Measurements from ENCODE around the gene GLE1.
"Not testable (repeated sequence)": the region's sequence is repeated elsewhere in the genome, so short reads cannot be mapped to it uniquely, and the experiment has no call there.

GLE1 gene

DNA sequence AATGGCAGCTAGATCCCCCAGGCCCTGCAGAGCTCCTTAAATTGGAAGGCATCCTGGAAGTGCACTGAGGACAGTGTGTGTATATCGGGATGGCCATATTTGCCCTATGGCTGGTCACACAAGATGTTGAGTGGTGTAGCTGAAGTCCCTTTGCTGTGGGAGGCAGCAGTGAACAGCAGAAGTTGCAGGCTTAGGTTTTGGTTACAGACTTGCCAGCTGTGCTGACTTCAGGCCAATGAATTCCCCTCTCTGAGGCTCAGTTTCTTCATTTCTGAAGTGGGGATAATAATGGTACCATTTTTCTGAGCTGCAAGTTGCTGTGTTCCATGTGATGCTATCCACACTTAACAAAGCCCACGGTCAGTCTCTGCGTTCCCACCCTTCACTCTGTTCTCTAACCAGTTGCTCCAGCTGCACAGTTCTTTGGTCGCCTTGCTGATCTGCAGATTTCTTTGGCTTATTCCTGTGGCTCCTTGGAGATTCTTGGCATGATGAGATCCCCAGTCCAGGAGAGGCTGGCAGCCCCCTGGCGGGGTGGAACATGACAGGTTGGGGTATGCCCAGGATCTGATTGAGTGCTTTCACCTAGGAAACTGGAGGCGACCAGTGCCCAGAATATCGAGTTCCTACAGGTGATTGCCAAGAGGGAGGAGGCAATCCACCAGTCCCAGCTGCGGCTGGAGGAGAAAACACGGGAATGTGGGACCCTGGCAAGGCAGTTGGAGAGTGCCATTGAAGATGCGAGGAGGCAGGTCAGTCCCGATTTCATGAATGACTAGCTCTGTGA lies 6.5 kb upstream of the GLE1 start:
- DNase-seq = no peak

DNA sequence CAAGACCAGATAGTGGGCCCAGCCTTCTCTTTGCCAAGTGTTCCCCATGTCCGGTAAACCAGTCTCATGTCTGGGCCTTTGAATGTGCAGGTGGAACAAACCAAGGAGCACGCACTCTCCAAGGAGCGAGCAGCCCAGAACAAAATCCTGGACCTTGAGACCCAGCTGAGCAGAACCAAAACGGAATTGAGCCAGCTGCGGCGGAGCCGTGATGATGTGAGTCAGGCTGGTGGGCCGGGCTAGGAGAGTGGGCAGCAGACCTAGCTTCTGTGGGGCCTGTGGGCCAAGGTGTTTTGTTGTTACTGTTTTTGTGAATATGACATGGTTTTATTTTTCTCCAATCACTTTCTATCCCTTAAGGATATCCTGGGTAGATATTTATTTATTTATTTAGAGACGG lies 5.6 kb upstream of the GLE1 start:
- DNase-seq = no peak

DNA sequence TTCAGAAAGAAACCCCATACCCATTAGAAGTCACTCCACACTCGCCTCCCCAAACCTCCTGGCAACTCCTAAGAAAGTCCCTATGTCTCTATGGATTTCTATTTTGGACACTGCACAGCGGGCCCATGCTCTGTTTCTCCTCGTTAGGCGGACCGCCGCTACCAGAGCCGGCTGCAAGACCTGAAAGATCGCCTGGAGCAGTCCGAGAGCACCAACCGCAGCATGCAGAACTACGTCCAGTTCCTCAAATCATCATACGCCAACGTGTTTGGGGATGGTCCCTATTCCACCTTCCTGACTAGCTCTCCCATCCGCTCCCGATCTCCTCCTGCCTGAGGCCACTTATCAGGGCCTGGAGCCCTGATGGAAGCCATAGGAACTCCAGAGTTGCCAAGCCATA lies 4.6 kb upstream of the GLE1 start:
- no peak for DNase-seq

DNA sequence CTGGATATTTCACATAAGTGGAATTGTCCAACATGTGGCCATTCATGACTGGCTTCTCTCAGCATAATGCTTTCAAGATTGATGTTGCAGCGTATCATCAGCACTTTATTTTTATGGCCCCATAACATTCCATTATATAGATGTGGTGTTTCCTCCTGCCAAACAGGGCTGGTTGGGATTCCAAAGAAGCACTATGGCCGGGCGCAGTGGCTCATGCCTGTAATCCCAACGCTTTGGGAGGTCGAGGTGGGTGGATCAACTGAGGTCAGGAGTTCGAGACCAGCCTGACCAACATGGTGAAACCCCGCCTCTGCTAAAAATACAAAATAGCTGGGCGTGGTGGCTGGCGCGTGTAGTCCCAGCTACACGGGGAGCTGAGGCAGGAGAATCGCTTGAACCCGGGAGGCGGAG lies 1.1 kb upstream of the GLE1 start:
- not testable (repeated sequence) for DNase-seq

DNA sequence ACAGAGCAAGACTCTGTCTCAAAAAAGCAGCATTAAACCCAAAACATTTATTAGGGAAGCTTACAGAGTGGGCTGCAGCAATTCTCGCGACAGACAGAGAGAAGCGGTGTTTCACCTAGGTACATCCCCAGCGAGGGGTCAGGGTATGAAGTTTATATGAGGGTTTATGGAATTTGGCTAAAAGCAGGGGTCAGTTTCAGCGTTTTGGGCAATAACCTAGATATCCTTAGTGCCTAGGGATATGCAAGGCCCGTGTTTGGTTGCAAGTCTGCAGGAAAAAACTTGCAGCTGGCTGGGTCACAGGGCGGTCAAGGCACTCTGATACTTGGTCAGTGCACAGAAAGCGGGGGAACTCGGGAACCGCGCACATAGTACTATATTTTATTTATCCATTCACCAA lies 649 bp upstream of the GLE1 start:
- DNase-seq = no peak

DNA sequence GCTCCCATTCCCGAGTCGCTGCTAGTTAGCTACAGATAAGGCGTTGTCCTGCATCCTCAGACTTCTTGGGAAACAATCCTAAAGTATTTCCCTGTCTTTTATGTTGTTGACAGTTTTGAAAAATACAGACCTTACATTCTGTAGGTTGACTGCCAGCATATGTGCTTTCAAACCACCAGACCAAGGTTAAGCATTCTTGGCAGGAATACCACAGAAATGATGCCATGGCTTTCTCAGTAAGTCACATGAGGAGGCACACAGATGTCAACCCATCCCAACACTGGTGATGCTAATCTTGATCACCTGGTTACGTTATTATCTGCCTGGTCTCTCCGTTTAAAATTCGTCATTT lies 871 bp downstream of the GLE1 start:
- no peak for DNase-seq

DNA sequence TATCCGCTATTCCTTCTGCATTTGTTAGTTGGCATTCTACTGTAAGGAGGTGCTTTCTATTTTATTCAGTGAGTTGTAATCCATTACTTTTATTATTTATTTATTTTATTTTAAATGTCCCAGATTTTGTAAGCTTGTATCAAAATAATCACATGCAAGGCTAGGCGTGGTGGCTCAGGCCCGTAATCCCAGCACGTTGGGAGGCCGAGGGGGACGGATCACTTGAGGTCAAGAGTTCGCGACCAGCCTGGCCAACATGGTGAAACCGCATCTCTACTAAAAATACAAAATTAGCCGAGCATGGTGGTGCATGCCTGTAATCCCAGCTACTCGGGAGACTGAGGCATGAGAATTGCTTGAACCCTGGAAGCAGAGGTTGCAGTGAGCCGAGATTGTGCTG lies 1.4 kb downstream of the GLE1 start:
- not testable (repeated sequence) for DNase-seq

DNA sequence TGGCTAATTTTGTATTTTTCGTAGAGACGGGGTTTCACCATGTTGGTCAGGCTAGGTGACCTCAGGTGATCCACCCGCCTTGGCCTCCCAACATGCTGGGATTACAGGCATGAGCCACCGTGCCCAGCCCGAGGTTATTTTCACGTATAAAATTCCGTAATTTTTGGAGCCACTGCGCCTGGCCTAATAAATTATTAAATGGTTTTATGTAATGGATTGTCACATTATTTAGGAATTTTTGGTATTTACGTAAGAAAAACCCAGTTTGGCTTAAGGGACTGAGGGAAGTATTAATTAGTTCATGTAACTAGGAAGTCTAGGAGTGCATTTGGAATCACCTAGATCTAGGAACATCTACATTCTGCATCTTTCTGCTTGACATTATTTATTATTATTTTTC lies 8.3 kb downstream of the GLE1 start:
- no peak for DNase-seq

DNA sequence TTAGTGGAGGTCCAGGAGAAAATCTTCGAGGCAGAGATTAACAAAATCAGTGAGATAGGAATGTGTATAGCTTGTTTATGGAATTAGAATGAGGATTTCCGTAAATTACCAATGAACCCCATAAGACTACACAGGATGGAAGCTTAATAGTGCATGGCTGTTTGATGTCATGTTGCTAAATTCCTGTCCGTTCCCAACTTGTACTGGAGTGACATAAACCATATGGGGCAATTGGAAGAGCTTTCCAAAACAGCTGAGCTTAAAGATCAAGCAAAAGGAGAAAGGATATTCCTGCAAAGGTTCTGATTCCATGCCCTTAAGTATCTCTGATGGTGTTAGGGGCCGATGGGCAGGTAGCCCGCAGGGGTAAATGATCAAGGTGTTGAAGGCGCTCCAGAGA lies 17.4 kb downstream of the GLE1 start:
- no peak for DNase-seq

DNA sequence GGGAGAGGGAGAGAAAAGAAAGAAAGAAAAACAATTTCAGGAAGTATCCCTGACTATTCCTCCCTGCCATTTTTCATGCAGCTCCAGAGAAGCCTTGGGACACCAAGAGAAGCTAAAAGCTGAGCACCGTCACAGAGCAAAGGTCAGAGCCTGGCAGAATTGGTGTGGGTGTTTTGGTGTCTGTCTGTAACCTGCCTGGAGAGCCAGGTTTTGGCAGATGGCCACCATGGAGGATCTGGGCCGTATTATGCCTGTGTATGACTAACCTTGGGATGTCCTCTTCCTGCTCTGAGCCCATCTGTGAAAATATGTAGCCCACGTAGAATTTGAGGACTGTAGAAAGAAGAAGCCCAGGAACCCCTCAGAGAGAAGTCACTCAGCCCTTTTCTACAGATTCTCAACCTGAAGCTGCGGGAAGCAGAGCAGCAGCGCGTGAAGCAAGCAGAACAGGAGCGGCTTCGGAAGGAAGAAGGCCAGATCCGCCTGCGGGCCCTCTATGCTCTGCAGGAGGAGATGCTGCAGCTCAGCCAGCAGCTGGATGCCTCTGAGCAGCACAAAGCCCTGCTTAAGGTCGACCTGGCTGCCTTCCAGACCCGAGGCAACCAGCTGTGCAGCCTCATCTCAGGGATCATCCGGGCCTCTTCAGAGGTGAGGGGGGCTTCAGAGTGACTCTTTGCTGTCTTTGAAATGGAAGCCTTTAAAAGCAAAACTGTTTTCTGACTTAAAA lies 18.8 kb downstream of the GLE1 start:
- DNase-seq = no peak

DNA sequence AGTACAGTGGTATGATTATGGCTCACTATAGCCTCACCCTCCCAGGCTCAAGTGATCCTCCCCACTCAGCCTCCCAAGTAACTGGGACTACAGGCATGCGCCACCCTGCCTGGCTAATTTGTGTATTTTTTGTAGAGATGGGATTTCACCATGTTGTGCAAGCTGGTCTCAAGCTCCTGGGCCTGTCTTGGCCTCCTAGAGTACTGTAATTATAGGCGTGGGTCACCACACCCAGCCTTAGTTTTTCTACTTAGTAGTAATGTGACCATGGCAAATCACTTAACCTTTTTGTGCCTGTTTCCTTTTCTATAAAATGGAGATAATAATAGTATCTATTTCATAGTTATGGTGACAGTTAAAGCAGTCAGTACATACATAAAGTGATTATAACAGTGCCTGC lies 22.2 kb downstream of the GLE1 start:
- DNase-seq = no peak

DNA sequence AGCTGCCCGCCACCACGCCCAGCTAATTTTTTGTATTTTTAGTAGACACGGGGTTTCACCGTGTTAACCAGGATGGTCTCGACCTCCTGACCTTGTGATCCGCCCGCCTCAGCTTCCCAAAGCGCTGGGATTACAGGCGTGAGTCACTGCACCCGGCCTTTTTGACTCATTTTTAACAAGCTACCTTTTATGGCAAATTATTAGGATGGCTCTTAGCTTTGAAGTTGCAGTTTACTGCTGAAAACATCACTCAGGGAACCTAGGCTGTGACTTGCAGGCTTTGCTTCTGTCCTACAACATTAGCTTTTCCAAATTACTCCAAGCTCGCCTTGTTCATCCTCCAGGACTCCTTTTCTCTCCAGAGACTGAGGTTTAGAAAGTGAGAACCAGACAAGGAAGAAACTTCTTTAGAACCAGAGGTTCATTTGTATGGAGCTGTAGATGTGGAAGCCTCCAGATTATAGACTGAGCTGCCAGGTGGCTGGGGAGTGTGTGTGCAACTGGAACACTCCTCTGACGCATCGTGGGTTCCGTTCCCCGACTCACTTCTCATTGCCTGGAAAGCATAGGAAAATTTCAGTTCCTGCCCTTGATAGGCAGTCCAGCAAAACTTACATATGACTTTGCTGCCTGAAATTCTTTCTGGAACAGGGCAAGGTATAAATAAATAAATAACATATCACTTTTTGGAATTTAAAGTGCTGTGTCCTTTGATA lies 24.1 kb downstream of the GLE1 start:
- no peak for DNase-seq

DNA sequence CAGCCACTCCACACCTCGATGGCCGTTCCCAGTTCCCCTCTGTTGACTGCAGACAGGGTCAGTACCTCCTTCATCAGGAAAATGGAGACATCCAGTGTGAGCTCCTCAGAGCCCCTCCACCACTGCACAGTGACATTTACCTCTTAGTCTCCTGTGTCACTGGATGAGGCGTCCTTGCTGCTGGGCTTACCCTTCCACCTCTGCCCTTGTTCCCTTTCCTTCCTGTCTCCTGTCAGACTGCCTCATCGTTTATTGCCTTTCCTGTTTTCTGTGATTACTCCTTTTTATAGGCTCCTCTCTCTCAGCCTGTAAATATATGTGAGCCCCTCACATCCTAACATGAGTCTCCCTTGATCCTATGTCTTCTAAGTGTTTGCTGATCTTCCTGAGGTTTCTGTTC lies 24.7 kb downstream of the GLE1 start:
- DNase-seq = no peak

DNA sequence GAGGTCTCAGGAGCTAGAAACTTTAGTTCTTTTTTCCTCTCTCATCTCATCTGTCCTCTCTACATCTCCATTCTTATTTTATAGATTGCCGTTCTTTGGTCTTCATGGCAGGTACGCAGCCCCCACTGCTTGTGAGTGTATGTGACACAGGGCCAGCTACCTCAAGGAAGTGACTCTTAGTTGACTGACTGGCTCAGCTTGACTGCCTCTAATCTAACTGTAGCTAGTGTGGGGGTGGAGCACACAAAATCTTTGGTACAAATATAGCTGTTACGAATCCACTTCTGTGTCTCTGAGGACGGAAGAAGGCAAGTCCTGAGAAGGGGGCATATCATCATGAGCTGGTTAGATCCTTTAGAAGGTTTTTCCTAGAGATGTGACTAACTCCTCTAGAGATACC lies 28.1 kb downstream of the GLE1 start:
- DNase-seq = no peak

DNA sequence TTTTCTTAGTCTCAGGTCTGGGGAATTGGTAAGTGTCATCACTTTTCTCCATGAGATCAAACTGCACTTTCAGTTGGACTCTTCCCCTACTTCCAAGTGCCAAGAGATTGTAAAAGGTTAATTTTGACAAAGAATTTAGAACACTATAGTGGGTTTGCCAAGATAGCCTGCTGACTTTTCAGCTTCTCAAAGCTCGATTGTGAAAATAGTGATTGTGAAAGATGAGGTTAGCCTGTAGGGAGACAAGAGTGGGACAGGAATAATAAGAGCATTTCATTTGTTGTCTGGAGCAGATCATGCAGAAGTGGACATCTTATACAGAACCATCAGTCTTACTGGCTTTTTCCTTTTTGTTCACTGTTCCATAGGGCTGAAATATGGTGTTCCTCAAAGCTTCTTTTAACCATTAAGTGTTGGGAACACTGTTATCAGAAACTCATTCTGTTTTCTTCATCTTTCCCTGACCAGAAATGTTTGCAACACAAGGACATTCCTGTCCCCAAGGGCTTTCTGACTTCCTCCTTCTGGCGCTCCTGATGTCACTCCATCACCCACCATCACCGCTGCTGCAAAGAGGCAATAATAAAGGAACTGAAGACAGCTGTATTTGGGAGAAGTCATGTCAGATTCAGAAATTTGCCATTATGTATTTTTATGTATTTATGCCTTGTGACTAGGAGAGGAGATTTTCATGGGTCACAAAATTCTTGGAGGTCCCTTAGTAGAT lies 36.3 kb downstream of the GLE1 start:
- no peak for DNase-seq

DNA sequence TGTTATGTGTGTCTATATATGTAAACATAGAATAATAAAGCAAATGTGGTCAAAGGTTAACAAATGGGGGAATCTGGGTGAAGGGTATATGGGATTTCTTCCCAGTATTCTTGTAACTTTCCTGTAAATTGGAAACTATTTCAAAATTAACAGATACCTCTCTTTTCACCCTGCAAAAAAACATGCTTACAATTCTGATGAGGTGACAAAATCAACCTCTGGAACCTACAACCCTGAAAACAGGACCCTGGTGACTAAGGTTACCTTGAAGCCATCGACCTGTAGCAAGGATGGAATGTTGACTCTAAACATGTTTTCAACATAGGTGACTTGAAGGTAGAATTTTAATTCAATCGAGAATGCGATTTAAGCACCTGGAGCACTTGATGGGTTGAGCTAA lies 42.0 kb downstream of the GLE1 start:
- DNase-seq = no peak

DNA sequence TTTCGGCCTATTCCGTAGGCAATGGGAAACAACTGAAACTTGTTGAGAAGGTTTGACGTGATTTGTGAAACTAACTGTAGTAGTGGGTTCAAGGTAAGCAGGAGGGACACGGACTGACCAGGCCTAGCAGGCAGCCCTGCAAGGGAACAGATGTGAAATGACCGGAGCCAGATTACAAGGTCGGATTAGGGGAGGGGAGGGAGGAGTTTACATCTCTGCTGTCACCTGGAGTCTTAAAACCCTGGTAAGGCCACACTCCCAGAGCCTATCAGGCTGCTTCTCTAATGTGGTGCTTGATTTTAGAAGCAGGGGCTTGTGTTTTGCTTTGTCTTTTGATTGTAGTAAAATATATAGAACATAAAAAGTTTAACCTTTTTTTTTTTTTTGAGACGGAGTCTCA lies 44.4 kb downstream of the GLE1 start:
- DNase-seq = no peak

DNA sequence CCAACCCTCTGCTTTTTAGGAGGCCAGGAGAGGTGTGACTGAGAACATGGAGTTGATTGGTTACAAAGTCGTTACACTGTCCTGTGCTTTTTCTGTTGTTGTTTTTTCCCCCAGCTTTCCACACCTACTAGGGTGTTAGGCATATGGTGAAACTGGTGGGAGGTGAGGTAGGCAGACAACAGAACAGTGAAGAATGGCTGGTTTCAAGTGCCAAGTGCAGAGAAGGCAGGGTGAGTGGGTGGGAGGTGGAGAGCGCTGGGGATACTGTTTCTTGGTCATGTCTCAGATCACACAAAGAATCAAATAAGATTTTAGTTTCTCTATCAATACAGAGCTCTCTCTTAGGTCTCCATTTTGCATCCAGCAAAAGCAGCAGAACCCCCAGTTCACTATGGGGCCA lies 45.7 kb downstream of the GLE1 start:
- no peak for DNase-seq

DNA sequence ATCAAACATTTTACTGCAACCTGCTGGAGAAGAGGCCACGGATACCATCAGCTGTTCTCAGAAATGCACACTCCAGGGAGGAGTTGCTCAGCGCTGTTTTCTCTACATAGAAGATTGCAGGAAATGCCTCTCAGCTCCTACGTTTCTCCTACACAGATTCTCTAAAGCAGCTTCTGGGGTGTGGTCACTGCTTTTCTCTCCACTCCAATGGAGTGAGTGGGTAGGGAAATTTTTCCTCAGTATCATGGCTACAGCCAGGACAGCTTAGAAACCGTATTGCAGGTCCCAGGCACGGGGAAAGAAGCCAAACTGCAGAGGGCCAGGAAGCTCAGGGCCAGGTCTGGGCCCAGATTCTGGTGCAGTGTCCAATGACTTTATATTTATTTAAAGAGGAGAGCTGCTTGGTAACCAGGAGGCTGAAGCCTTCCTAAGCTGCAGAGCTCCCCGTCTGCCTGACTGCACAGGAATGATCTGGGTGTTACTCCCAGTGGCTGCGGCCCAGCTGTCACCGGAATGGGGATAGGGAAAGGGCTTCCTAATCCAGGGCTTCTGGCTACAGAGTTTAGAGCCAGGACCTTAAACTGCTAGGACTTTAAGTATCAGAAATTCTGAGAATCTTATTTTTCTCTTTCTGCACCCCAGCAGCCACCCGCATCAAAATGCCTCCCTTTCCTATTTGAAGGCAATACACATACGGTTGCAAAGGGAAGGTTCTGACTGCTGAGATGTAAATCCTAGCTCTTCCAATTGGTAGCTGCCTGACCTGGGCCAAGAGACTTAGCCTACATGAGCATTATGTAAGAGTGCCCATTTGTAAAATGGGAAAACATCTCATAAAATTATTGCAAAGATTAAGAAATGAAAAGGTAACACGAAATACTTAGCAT lies 46.5 kb downstream of the GLE1 start:
- DNase-seq = no peak

DNA sequence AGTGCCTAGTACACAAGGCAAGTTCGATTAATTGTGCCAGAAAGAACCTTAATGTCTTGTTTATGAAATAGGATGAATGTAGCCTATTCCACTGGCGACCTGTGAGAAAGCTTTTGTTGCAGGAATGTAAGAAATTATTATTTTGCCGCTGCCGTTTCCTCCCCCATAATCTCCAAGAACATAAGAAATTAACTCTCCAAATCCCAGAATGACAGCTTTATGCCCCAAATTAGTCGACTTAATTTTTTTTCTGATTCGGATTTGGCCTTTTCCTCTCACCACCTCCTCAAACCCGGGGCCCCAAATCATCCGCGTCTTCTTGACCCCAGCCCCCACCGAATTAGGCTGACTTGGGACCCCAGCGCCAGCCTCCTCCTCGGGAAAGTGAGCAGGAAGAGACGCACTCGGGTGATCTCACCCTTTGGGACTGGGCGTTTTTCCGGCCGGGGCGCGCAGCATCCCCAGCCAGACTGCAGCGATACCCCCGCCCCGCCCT lies 47.2 kb downstream of the GLE1 start:
- no peak for DNase-seq

DNA sequence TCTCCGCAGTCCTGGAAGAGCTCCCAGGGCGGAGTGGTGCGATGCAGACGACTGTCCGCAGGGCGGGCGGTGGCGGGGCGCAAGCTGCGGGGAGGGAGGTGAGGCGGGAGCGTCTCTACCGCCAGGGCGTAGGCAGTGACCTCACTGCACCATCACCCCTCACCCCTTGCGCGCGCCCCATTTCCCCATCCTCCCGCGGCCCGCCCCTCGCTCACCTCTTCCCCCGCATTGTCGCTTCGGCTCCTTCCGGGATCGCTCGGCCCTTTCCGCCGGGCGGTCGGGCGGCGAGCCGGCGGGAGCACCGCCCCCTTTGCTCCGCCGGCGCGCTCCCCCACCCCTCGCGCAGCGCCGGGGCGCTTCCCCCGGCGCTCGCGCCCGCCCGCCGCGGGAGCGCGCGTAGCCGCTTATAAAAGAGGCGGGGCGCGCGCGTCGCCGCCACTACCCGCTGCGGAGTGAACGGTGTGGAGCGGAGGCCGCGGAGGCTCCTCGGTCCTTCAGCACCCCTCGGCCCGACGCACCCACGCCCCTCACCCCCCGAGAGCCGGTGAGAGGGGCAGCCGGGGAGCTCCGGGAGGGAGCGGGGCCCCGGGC lies 47.7 kb downstream of the GLE1 start, which contains the start of gene SPTAN1:
Gene SPTAN1, plus strand, starts transcription at position 435 of the 591 bp plus-strand sequence. CDS start 14,154 bp downstream, outside the sequence.
- peak; percentile 93 for DNase-seq
